Activated gamma-delta T cell treated with anti-CD3 and anti-CD28 coated beads, Interleukin-2, amount 50 U/mL, for 16 hours (primary cell): Measurements from ENCODE around the gene C5orf46.

Source experiments
- DNase-seq: peaks from one replicate; pipeline ENCODE4 v3.0.0-alpha.2; 2020; ENCODE audit warnings: low read depth

The C5orf46 gene

GRCh38 chr5:147857302-147858129, 48.8 kb downstream of the C5orf46 start:
- DNase-seq: peak; percentile 20

DNA sequence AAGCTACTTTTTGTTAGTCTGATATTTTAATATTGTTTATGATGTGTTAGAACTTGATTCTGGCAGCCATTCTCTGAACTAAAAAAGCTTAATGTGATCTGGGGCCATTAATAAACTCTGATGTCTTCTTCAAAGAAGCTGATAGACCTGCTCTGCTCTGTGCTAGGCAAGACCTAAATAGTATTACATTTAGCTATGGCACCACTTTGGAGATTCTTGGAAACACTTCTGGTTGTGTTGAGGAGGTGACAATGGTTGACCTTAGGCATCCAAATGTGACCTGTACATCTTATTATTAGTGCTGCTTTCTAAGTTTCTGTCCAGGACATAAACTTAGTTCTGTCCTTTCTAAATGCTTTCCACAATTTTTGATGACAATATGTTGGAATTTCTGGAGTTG, 49.5 kb downstream of the C5orf46 start:
- DNase-seq: no peak

GRCh38 chr5:147855774-147856069, 50.6 kb downstream of the C5orf46 start:
- no peak for DNase-seq

- no peak for DNase-seq
Observed at GRCh38 chr5:147854894-147855773, 51.2 kb downstream of the C5orf46 start.

DNA sequence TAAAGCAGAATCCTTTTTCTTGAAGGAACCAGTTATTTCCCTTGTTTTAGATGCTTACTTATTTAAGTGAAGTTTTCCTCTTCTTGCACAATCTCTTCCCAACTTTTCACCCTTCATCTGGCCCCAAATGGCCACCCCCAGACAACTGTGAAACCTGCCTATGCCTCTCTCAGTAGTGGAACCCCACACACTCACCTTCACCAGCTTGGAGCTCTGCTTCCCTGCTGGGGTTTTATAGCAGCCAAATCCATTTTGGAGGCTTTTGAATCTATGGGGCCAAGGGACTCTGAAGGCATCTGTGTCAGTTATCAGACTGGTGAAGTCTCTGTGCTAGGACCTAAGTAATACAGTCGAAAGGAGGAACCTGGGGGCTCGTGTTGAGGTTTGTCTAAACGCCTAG, 52.0 kb downstream of the C5orf46 start:
- no peak for DNase-seq

DNA sequence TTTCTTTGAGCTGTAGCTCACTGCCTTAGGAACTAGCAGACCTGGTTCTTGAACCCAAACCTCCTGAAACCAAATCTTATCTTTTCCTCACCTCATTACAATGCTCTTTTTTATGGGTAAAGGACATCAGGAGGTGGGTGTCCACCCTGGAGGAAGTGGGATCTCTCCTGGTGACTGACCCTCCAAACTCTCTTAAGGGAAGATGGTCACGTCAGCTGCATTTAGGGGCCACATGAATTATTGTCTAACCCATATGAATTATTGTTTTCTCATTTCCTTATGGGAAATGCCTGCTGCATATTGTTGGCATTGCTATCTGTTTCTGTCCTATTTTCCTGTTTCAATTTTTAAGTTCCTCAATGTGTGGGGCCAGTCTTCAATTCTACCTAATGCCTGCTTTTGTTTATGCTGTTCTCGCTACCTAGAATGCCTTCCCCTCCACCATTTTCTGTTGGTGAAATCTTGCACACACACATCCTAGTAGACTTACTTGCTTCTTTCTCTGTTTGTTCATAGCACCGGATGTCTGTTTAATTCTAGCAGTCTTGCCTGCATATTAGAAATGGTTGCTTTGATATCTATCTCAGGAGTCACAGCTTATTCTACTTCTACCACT, 52.9 kb downstream of the C5orf46 start:
- DNase-seq: no peak

- DNase-seq: no peak
Observed at GRCh38 chr5:147852365-147852764, 54.0 kb downstream of the C5orf46 start.

GRCh38 chr5:147851578-147851977, 54.8 kb downstream of the C5orf46 start:
- DNase-seq: no peak

GRCh38 chr5:147849226-147849625, 57.1 kb downstream of the C5orf46 start:
- DNase-seq: no peak

- no peak for DNase-seq
Observed at GRCh38 chr5:147845618-147846017, 60.7 kb downstream of the C5orf46 start.

DNA sequence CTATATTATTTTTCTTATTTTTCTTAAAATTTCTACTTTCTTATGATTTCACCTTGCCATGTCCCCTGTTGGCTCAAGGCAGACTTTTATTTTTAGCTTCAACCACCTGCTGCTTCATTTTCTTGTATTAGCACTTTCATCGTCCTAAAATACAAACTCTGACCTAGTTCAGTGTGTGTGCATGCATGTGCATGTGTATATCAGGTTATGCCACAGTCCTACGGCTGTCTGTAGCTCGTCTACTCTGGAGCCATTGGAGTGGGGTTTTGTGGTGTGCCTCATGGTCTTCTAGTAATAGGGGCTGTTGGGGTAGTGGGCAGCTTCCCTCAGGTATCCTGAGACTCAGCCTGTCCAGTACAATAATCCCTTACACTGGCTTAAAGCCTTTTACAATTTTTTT, 61.5 kb downstream of the C5orf46 start:
- no peak for DNase-seq

- DNase-seq: no peak
Observed at GRCh38 chr5:147842869-147843268, 63.5 kb downstream of the C5orf46 start.
